ENCODE measurements around the gene FAR2. TPM values are rescaled to one million over a fixed set of nuclear protein-coding genes. Genes with fewer than 3 reads are reported as not detected.
"Not testable (repeated sequence)": the region's sequence is repeated elsewhere in the genome, so short reads cannot be mapped to it uniquely, and the experiment has no call there.

FAR2 gene
- total RNA-seq, 1 donor from 2014 or later = 12.5 TPM

DNA sequence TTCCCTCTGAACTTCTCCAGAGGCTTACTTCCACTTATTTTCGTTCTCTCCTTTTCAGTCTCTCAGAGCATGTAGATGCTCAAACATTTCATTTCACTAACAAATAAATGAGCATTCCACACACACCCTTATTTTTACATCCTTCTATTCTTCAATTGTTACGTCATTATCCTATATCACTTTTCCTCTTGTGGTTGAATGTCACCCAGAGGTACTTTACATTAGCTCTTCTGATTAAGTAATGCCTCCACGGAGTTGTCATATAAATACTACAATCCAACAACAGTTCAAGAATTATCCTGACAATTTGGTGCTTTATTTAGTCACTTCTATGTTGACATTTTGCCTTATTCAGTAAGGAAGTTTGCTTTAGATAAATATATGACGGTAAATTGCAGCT is 18.4 kb downstream of the FAR2 start:
- no peak overlapping the region for H3K4me3 ChIP-seq (ENCODE audit: low read length in 3 of 3)
- H3K9me3 ChIP-seq (ENCODE audit: control insufficient read depth in 3 of 3, low read length in 3 of 3) = no peaks in the 10 kb centered on the region
- H3K4me1 ChIP-seq (ENCODE audit: control insufficient read depth in 3 of 3, insufficient read depth in 3 of 3, low read length in 3 of 3) = no peaks in the 10 kb centered on the region
- H3K27me3 ChIP-seq (ENCODE audit: control insufficient read depth in 3 of 3, insufficient read depth in 3 of 3, low read length in 3 of 3) = no peaks in the 10 kb centered on the region
- H3K36me3 ChIP-seq (ENCODE audit: control insufficient read depth in 3 of 3, insufficient read depth in 3 of 3, low read length in 3 of 3) = no peaks in the 10 kb centered on the region
- H3K27ac ChIP-seq (ENCODE audit: low read depth, low read length) = no peak overlapping the region
- H3K9ac ChIP-seq (ENCODE audit: low read depth in 1 of 3, low read length in 3 of 3) = no peak overlapping the region

GRCh38 chr12:29167988-29168387 is 18.9 kb downstream of the FAR2 start:
- no peak overlapping the region for H3K27ac ChIP-seq (ENCODE audit: low read depth, low read length)
- no peaks in the 10 kb centered on the region for H3K9me3 ChIP-seq (ENCODE audit: control insufficient read depth in 3 of 3, low read length in 3 of 3)
- no peaks in the 10 kb centered on the region for H3K27me3 ChIP-seq (ENCODE audit: control insufficient read depth in 3 of 3, insufficient read depth in 3 of 3, low read length in 3 of 3)
- H3K4me3 ChIP-seq (ENCODE audit: low read length in 3 of 3) = no peak overlapping the region
- no peak overlapping the region for H3K9ac ChIP-seq (ENCODE audit: low read depth in 1 of 3, low read length in 3 of 3)
- H3K36me3 ChIP-seq (ENCODE audit: control insufficient read depth in 3 of 3, insufficient read depth in 3 of 3, low read length in 3 of 3) = no peaks in the 10 kb centered on the region
- no peaks in the 10 kb centered on the region for H3K4me1 ChIP-seq (ENCODE audit: control insufficient read depth in 3 of 3, insufficient read depth in 3 of 3, low read length in 3 of 3)

- H3K27ac ChIP-seq (ENCODE audit: low read depth, low read length); H3K9me3 ChIP-seq (ENCODE audit: control insufficient read depth in 3 of 3, low read length in 3 of 3); H3K4me1 ChIP-seq (ENCODE audit: control insufficient read depth in 3 of 3, insufficient read depth in 3 of 3, low read length in 3 of 3); H3K4me3 ChIP-seq (ENCODE audit: low read length in 3 of 3); H3K27me3 ChIP-seq (ENCODE audit: control insufficient read depth in 3 of 3, insufficient read depth in 3 of 3, low read length in 3 of 3); H3K36me3 ChIP-seq (ENCODE audit: control insufficient read depth in 3 of 3, insufficient read depth in 3 of 3, low read length in 3 of 3); H3K9ac ChIP-seq (ENCODE audit: low read depth in 1 of 3, low read length in 3 of 3): not testable (repeated sequence)
These were observed 20.9 kb downstream of the FAR2 start for GRCh38 chr12:29169978-29170377.

GRCh38 chr12:29170478-29171084 is 21.5 kb downstream of the FAR2 start:
- H3K27me3 ChIP-seq (ENCODE audit: control insufficient read depth in 3 of 3, insufficient read depth in 3 of 3, low read length in 3 of 3); H3K36me3 ChIP-seq (ENCODE audit: control insufficient read depth in 3 of 3, insufficient read depth in 3 of 3, low read length in 3 of 3); H3K4me1 ChIP-seq (ENCODE audit: control insufficient read depth in 3 of 3, insufficient read depth in 3 of 3, low read length in 3 of 3); H3K9ac ChIP-seq (ENCODE audit: low read depth in 1 of 3, low read length in 3 of 3); H3K4me3 ChIP-seq (ENCODE audit: low read length in 3 of 3); H3K9me3 ChIP-seq (ENCODE audit: control insufficient read depth in 3 of 3, low read length in 3 of 3); H3K27ac ChIP-seq (ENCODE audit: low read depth, low read length): not testable (repeated sequence)

DNA sequence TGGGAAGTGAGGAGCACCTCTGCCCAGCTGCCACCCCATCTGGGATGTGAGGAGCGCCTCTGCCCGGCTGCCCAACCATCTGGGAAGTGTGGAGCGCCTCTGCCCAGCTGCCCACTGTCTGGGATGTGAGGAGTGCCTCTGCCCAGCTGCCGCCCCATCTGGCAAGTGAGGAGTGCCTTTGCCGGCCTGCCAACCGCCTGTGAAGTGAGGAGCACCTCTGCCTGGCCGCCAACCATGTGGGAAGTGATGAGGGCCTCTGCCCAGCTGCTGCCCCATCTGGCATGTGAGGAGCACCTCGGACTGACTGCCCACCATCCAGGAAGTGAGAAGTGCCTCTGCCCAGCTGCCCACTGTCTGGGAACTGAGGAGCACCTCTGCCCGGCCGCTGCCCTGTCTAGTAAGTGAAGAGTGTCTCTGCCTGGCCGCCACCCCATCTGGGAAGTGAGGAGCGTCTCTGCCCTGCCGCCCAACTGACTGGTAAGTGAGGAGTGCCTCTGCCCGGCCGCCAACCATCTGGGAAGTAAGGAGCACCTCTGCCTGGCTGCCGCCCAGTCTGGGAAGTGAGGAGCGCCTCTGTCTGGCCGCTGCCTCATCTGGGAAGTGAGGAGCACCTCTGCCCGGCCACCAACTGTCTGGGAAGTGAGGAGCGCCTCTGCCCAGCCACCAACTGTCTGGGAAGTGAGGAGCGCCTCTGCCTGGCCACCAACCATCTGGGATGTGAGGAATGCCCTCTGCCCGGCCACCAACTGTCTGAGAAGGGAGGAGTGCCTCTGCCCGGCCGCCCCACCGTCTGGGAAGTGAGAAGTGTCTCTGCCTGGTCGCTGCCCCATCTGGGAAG is 22.6 kb downstream of the FAR2 start:
- Histone ChIP-seq H3K27ac (ENCODE audit: low read depth, low read length) (no peak overlapping the region), H3K27me3 (ENCODE audit: control insufficient read depth in 3 of 3, insufficient read depth in 3 of 3, low read length in 3 of 3) (no peaks in the 10 kb centered on the region), H3K4me1 (ENCODE audit: control insufficient read depth in 3 of 3, insufficient read depth in 3 of 3, low read length in 3 of 3) (no peaks in the 10 kb centered on the region), H3K4me3 (ENCODE audit: low read length in 3 of 3) (no peak overlapping the region), H3K36me3 (ENCODE audit: control insufficient read depth in 3 of 3, insufficient read depth in 3 of 3, low read length in 3 of 3) (no peaks in the 10 kb centered on the region), H3K9ac (ENCODE audit: low read depth in 1 of 3, low read length in 3 of 3) (no peak overlapping the region), H3K9me3 (ENCODE audit: control insufficient read depth in 3 of 3, low read length in 3 of 3) (no peaks in the 10 kb centered on the region)

DNA sequence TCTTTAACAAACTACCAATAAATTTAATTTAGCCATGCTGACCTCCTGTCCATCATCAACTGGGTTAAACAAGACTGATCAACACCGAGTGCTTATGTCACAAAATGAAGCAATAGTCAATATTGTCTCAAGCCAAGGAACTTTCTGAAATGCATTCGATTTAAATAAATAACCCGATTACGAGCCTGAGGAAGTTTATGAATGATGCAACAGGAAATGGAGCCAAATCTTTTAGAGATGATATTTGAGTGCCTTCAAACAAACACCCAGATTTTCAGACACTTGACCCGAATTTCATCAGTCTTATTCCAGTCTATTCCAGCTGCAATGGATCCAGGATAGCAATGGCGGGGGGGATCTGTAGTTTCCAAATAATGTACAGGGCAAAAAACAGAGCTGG is 27.9 kb downstream of the FAR2 start:
- H3K4me1 ChIP-seq (ENCODE audit: control insufficient read depth in 3 of 3, insufficient read depth in 3 of 3, low read length in 3 of 3) = no peaks in the 10 kb centered on the region
- H3K27ac ChIP-seq (ENCODE audit: low read depth, low read length) = no peak overlapping the region
- no peak overlapping the region for H3K4me3 ChIP-seq (ENCODE audit: low read length in 3 of 3)
- H3K36me3 ChIP-seq (ENCODE audit: control insufficient read depth in 3 of 3, insufficient read depth in 3 of 3, low read length in 3 of 3) = no peaks in the 10 kb centered on the region
- no peaks in the 10 kb centered on the region for H3K9me3 ChIP-seq (ENCODE audit: control insufficient read depth in 3 of 3, low read length in 3 of 3)
- H3K27me3 ChIP-seq (ENCODE audit: control insufficient read depth in 3 of 3, insufficient read depth in 3 of 3, low read length in 3 of 3) = no peaks in the 10 kb centered on the region
- H3K9ac ChIP-seq (ENCODE audit: low read depth in 1 of 3, low read length in 3 of 3) = no peak overlapping the region

- H3K4me1 ChIP-seq (ENCODE audit: control insufficient read depth in 3 of 3, insufficient read depth in 3 of 3, low read length in 3 of 3); H3K9me3 ChIP-seq (ENCODE audit: control insufficient read depth in 3 of 3, low read length in 3 of 3); H3K27me3 ChIP-seq (ENCODE audit: control insufficient read depth in 3 of 3, insufficient read depth in 3 of 3, low read length in 3 of 3); H3K9ac ChIP-seq (ENCODE audit: low read depth in 1 of 3, low read length in 3 of 3); H3K36me3 ChIP-seq (ENCODE audit: control insufficient read depth in 3 of 3, insufficient read depth in 3 of 3, low read length in 3 of 3); H3K4me3 ChIP-seq (ENCODE audit: low read length in 3 of 3); H3K27ac ChIP-seq (ENCODE audit: low read depth, low read length): not testable (repeated sequence)
These were observed 33.2 kb downstream of the FAR2 start for GRCh38 chr12:29182247-29182646.

GRCh38 chr12:29187756-29188155 is 38.7 kb downstream of the FAR2 start:
- Histone ChIP-seq H3K9ac (ENCODE audit: low read depth in 1 of 3, low read length in 3 of 3) (no peak overlapping the region), H3K36me3 (ENCODE audit: control insufficient read depth in 3 of 3, insufficient read depth in 3 of 3, low read length in 3 of 3) (no peaks in the 10 kb centered on the region), H3K4me1 (ENCODE audit: control insufficient read depth in 3 of 3, insufficient read depth in 3 of 3, low read length in 3 of 3) (no peaks in the 10 kb centered on the region), H3K9me3 (ENCODE audit: control insufficient read depth in 3 of 3, low read length in 3 of 3) (no peaks in the 10 kb centered on the region), H3K4me3 (ENCODE audit: low read length in 3 of 3) (no peak overlapping the region), H3K27me3 (ENCODE audit: control insufficient read depth in 3 of 3, insufficient read depth in 3 of 3, low read length in 3 of 3) (no peaks in the 10 kb centered on the region), H3K27ac (ENCODE audit: low read depth, low read length) (no peak overlapping the region)

- Histone ChIP-seq H3K4me3 (ENCODE audit: low read length in 3 of 3) (no peak overlapping the region), H3K9ac (ENCODE audit: low read depth in 1 of 3, low read length in 3 of 3) (no peak overlapping the region), H3K4me1 (ENCODE audit: control insufficient read depth in 3 of 3, insufficient read depth in 3 of 3, low read length in 3 of 3) (no peaks in the 10 kb centered on the region), H3K9me3 (ENCODE audit: control insufficient read depth in 3 of 3, low read length in 3 of 3) (no peaks in the 10 kb centered on the region), H3K27ac (ENCODE audit: low read depth, low read length) (no peak overlapping the region), H3K36me3 (ENCODE audit: control insufficient read depth in 3 of 3, insufficient read depth in 3 of 3, low read length in 3 of 3) (no peaks in the 10 kb centered on the region), H3K27me3 (ENCODE audit: control insufficient read depth in 3 of 3, insufficient read depth in 3 of 3, low read length in 3 of 3) (no peaks in the 10 kb centered on the region)
These were observed 42.3 kb downstream of the FAR2 start for GRCh38 chr12:29191267-29191850.

DNA sequence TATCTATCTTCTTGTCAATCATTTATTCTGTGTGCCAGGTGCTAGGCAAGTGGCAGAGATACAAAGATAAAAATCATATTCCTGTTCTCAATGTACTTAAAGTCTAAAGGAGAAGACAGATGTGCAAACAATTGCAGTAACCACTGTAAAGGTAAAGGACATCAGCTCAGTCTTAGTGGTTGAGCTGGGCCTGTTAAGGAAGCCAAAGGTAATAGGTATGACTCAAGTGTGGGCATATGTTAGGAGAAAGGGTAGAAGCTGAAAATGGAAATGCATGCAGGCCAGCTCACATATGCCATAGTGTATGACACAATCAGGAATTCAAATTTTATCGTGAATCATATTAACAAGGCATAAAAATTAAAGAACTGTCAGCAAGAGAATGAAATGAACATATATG is 49.8 kb downstream of the FAR2 start:
- Histone ChIP-seq H3K27me3 (ENCODE audit: control insufficient read depth in 3 of 3, insufficient read depth in 3 of 3, low read length in 3 of 3) (no peaks in the 10 kb centered on the region), H3K27ac (ENCODE audit: low read depth, low read length) (no peak overlapping the region), H3K4me3 (ENCODE audit: low read length in 3 of 3) (no peak overlapping the region), H3K4me1 (ENCODE audit: control insufficient read depth in 3 of 3, insufficient read depth in 3 of 3, low read length in 3 of 3) (no peaks in the 10 kb centered on the region), H3K9me3 (ENCODE audit: control insufficient read depth in 3 of 3, low read length in 3 of 3) (no peaks in the 10 kb centered on the region), H3K9ac (ENCODE audit: low read depth in 1 of 3, low read length in 3 of 3) (no peak overlapping the region), H3K36me3 (ENCODE audit: control insufficient read depth in 3 of 3, insufficient read depth in 3 of 3, low read length in 3 of 3) (no peaks in the 10 kb centered on the region)
